ENCODE measurements around the gene SAMHD1.
"Not testable (repeated sequence)": the region's sequence is repeated elsewhere in the genome, so short reads cannot be mapped to it uniquely, and the experiment has no call there.

Gene SAMHD1

GRCh38 chr20:36951979-36952738 is 651 bp upstream of the SAMHD1 start:
- DNase-seq = no peak

- peak; percentile 46 for DNase-seq
These were observed 902 bp downstream of the SAMHD1 start for GRCh38 chr20:36950414-36951197.

DNA sequence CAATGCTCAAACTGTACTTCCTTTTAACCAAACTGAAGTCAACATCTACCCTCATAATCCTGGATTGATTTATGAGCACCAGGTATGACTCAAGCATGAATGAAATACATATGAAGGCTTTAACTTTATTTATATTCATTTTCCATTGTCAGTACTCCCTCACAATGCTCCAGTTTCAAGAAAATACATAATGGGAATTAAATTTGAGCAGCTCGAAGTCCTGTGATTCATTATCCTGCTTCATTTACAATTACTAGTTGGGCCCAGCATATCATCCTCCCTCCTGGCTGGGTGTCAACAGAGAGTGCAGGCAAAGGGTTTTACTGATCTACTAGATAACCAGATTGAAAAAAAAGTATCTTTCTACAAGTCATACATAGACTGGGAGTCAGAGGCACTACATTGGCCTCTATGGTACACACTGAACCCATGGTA is 10.1 kb downstream of the SAMHD1 start:
- DNase-seq = no peak

DNA sequence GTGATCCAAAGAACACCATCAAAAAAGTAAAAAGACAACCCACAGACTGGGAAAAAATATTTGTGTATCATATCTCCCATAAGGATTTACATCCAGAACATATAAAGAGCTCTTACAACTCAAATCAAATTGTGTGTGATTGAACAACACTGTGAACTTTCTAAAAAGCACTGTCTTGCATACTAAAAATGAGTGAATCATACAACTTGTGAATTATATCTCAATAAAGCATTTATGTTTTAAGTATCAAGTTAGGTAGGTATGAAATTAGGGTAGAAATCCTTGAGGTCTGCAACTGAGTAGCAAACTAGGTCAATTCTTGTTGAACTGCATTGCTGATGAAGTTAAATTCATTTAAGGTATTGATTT is 14.1 kb downstream of the SAMHD1 start:
- DNase-seq = no peak

DNA sequence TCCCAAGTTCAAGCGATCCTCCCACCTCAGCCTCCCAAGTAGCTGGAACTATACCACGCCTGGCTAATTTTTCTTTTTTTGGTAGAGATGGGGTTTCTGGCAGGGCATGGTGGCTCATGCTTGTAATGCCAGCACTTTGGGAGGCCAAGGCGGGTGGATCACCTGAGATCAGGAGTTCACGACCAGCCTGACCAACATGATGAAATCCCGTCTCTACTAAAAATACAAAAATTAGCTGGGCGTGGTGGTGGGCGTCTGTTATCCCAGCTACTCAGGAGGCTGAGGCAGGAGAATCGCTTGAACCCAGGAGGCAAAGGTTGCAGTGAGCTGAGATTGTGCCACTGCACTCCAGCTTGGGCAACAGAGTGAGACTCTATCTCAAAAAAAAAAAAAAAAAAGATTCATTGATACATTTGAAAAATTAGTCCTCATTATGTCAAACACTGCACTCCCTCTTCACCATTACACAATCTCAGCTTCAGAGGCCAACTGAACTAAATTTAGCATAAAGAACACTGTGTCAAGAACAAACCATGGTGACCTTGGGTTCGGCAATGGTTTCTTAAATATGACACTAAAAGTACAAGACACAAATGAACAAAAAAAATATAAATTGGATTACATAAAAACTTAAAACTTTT is 14.6 kb downstream of the SAMHD1 start:
- not testable (repeated sequence) for DNase-seq

DNA sequence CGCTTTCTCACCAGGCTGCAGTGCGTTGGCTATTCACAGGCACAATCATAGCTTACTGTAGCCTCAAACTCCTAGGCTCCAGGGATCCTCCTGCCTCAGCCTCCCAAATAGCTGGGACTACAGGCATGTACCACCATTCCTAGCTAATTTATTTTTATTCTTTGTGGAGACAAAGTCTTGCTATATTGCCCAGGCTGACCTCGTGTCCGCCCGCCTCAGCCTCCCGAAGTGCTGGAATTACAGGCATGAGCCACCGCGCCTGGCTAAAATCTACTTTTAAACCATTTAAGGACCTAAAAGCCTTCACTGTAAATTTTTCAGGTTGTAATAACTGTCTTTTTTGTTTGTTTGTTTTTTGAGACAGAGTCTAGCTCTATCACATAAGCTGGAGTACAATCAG is 15.2 kb downstream of the SAMHD1 start:
- DNase-seq = no peak

GRCh38 chr20:36933571-36933970 is 17.9 kb downstream of the SAMHD1 start:
- DNase-seq = not testable (repeated sequence)

GRCh38 chr20:36932476-36933426 is 18.8 kb downstream of the SAMHD1 start:
- DNase-seq = no peak

- DNase-seq = not testable (repeated sequence)
These were observed 19.4 kb downstream of the SAMHD1 start for GRCh38 chr20:36932067-36932466.

DNA sequence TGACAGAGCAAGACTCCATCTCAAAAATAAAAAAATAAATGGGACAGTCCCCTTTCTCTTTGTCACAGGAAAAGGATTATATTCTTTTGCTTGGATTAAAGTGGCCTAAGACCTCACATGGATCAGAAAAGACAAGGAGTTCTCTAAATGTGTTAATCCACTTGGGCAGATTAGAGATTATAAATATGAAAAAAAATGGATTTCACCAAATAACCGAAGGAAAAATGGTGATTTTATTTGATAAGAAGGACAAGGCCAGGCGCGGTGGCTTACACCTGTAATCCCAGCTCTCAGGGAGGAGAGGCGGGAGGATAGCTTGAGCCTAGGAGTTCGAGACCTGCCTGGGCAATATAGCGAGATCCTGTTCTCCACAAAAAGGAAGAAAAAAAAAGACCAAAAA is 21.8 kb downstream of the SAMHD1 start:
- no peak for DNase-seq

GRCh38 chr20:36929290-36929689 is 22.2 kb downstream of the SAMHD1 start:
- no peak for DNase-seq

- DNase-seq = no peak
These were observed 23.8 kb downstream of the SAMHD1 start for GRCh38 chr20:36927704-36928103.

GRCh38 chr20:36926653-36927200 is 24.8 kb downstream of the SAMHD1 start:
- no peak for DNase-seq

DNA sequence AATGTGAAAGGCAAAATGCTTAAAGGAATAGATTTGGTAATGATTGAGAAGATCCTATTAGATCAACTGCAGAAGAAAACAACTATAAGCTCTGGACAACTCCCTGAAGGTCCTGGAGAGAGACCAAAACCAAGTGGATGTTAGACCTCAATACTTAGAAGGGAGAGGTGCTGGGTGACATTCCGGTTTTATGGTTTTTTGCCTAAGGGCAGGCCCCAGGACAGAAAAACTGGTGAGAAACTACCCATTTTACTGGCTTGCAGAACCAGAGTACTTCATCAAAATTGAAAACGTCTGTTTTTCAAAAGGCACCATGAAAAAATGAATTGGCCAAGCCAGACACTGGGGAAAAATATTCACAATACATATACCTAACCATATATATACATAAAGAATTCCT is 26.3 kb downstream of the SAMHD1 start:
- no peak for DNase-seq

DNA sequence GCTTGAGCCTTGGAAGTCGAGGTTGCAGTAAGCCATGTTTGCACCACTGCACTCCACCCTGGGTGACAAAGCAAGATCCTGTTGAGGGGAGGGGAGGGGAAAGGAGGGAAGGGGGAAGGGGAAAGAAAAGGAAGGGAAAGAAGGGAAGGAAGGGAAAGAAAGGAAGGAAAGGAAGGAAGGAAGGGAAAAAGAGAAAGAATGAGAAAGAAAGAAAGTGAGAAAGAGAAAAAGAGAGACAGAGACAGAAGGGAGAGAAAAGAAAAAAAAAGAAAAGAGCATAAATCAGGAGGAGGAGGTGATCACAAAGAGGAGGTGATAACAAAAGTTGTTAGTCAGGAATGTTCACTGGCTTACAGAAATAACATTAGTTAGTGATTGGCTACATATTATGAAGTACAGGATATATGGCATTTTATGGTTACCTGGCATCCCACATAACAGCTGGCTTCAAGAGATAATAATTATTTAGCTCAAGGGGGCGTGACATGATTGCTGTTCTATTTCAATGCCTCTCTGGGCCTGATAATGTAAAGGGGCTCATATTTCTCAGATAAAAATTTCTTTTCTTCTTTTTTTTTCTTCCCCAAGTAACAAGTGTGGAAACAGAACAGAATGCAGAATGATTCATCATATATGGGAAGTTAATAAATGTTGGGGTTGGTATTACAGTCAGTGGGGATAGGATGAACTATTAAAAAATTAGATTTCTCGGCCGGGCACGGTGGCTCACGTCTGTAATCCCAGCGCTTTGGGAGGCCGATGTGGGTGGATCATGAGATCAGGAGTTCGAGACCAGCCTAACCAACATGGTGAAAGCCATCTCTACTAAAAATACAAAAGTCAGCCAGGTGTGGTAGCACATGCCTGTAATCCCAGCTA is 27.1 kb downstream of the SAMHD1 start:
- no peak for DNase-seq

GRCh38 chr20:36920334-36920730 is 31.2 kb downstream of the SAMHD1 start:
- DNase-seq = no peak

GRCh38 chr20:36919715-36920333 is 31.7 kb downstream of the SAMHD1 start:
- no peak for DNase-seq

DNA sequence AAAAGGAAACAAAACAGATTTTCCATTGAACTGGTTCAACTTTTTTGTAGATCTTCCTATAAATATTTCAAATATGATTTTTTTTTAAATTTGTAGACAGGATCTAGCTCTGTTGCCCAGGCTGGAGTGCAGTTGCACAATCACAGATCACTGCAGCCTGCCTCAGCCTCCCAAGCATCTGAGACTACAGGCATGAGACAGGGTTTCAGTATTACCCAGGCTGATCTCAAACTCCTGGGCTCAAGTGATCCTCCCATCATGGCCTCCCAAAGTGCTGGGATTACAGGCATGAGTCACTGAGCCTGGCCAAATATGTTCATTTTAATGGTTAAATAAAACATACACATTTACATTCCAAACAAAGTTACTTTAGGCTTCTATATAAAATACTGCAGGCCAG is 33.6 kb downstream of the SAMHD1 start:
- no peak for DNase-seq

DNA sequence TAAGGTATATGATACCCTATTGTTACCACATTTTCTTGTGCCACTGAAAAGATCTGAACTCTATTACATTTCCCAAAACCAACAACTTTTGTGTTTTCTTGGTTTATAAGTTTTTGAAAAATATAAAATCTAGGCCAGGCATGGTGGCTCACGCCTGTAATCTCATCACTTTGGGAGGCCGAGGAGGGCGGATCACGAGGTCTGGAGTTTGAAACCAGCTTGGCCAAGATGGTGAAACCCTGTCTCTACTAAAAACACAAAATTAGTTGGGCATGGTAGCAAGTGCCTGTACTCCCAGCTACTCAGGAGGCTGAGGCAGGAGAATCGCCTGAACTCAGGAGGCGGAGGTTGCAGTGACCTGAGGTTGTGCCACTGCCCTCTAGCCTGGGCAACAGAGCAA is 34.3 kb downstream of the SAMHD1 start:
- no peak for DNase-seq

DNA sequence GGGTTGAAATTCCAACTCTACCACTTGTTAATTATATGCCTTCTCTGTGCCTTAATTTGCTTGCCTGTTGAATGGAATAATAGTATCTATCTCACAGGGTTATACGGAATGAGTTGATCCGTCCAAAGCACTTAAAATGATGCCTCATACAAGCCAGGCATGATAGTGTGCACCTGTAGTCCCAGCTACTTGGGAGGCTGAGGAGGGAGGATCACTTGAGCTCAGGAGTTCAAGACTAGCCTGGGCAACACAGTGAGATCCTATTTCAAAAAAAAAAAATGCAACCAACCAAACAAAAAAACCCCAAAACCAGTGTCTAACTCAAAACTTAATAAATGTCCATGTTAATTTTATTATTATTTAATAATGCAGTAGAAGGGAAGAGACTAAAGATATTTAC is 35.3 kb downstream of the SAMHD1 start:
- no peak for DNase-seq

DNA sequence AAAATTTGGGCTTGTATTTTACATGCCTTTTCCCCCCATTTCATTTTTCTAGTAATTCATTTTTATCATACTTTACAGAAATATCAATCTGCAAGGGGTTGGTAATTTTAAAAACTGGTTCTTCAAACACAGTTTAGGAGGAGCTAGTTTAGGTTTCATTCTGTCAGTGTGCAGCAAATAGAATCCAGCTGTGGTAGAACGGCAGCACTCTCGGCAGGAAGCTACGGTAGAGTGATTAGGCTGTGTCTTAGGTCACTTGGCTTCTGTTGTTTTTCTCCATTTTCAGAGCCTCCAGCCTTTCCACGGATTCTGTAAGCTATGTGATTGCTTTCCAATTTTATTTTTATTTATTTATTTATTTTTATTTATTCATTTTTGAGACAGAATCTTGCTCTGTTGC is 42.9 kb downstream of the SAMHD1 start:
- DNase-seq = no peak
